Kidney tubule cell (primary cell): ENCODE measurements around the gene KCNE4.

Experiments used
- DNase-seq: peaks from one replicate; pipeline ENCODE4 v3.0.0-alpha.2; 2018; ENCODE audit warnings: low spot score

KCNE4 gene, protein sequence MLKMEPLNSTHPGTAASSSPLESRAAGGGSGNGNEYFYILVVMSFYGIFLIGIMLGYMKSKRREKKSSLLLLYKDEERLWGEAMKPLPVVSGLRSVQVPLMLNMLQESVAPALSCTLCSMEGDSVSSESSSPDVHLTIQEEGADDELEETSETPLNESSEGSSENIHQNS

DNA sequence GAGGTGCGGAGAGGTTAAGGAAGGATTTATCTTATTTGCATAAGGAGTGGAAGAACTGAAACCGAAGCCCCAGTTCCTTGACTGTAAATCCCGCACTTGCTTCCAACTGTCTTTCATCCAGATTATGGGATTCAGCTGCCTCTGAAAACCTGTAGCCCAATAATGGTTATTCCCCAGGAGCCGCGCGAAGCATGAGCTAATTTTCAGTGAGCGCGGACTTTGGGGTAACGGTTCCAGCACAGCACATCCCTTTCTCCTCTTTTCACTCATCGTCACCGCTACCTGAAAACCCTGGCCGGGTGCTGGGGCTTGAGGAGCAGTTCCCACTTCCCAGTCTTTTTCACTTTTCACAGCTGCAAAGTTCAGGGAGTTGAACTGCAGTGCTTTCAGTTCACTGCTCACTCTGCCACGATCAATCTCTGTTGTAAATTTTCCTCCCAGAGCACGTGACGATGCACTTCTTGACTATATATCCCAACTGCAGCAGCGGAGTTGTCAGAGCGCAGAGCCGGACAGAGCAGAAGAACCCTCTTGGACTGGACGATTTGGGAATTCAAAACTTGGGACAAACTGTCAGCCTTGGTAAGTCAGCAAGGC lies at the start of gene KCNE4:
TSS of gene KCNE4 (plus strand) at position 498 of the 597 bp plus-strand sequence. CDS start 641 bp downstream, outside the sequence.
- DNase-seq, result peak; percentile 29

DNA sequence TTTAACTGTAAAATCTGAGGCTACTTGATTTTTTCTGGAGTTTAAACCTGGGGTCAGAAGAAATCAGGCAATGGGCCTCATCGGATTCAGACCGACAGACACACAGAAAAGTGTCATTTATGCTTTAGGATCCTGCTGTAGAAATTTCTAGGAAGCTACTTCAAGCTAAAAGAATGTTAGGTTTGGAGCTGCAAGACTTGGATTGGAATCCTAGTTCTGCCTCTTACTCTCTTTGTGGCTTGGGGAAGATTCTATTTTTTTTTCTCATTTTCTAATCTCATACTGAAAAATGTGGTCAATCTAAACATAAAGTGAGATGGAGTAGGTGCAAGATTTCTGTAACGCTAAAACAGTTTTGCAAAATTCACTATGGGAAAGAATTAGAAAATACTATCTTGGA lies 48.8 kb upstream of the KCNE4 start:
- no peak for DNase-seq

DNA sequence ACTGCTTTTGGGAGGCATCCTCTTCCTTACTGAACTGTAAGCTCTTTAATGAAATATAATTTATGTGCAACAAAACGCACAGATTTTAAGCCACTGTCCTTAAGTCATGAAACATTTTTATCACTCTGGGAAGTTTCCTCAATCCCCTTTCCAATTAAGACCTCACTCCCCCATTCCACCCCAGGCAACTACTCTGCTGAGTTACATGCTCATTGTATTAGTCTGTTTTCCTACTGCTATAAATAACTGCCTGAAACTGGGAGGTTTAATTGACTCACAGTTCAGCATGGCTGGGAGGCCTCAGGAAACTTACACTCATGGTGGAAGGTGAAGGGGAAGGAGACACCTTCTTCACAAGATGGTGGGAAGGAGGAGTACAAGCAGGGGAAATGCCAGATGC lies 46.5 kb upstream of the KCNE4 start:
- DNase-seq, result no peak

DNA sequence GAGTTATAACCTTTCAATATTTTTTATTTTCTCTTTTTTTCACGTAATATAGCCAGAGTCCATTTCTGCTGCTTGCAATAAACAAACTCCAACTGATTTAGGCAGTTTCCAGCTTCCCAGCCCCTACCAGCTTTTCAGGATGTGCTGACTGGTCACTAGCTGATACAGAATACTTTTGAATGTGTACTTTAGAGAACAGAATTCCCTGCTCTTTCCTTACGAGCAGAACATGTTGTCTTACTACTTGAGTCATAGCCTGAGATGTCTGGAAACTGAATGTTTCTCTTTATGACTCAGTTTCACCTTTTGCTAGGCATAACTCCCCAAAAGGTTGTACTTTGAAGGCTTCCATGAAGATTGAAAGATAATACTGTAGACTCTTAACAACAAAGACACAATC lies 44.5 kb upstream of the KCNE4 start:
- peak; percentile 10 for DNase-seq

DNA sequence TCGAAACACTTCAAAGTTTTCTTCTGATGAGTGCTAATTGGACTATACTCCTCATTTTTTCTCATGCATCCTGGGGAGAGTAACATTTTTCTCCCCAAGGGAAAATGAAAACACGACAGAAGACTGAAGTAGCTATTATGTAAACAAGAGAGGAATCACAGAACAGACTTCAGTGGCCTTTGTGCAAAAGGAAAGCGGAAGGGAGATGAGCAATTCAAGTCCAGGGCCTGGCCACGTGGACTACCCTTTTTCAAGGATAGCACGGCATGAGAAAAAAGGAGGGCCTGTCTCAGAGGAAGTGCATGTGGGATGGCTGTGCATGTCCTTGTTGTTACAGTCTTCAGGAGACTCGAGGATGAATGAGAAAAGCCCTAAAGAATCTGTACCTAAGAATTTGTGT lies 43.8 kb upstream of the KCNE4 start:
- DNase-seq, result no peak

DNA sequence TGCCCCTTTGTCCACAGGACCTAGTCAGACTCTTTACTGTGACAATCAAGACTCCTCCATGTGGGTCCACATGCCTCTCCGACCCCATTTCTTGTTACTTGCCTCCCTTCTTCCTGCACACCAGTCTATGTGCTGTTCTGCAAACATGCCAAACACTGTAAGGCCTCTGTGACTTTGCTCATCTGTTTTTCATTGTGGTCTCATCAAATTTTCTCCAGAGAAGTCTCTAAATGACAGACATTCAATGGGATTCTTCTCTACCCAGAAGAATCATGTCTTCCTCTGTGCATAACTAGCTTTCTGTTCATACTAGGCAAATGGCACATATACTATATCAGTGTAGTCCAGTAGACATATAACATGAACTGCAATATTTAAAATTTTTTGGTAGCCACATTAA lies 43.0 kb upstream of the KCNE4 start:
- no peak for DNase-seq

DNA sequence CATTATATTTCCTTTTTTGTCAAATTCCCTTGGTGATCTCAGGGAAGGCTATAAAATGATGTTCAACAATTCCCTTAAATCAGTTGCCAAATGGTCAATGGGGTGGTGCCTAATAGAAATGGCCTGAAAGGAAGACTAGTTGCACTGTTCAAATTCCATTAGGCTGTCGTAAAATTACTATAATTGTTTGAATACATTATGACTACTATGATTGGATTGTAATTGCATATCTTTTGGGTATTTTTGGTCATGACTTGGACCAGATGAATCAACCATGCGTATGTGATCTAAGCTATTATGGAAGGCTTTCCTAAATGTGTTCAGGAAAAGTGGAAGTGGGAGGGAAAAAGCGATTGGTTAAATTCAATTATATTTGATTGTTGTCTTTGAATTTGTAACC lies 41.3 kb upstream of the KCNE4 start:
- peak; percentile 16 for DNase-seq

DNA sequence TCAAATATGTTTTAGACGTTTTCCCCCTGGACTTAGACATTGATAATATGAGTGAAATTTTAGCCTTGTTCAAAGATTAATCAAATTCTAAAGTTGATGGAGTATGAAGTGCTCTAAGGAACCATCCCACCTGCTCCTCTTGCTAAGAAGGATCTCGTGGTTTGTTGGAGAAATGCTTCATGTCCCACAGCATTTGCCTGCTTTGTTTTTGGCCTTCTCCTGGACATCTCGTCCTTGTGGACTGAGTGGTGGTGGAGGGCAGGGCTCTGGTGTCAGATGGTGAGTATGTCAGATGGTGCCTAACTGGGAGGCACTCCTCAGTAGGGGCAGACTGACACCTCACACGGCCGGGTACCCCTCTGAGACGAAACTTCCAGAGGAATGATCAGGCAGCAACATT lies 39.7 kb upstream of the KCNE4 start:
- DNase-seq, result no peak

DNA sequence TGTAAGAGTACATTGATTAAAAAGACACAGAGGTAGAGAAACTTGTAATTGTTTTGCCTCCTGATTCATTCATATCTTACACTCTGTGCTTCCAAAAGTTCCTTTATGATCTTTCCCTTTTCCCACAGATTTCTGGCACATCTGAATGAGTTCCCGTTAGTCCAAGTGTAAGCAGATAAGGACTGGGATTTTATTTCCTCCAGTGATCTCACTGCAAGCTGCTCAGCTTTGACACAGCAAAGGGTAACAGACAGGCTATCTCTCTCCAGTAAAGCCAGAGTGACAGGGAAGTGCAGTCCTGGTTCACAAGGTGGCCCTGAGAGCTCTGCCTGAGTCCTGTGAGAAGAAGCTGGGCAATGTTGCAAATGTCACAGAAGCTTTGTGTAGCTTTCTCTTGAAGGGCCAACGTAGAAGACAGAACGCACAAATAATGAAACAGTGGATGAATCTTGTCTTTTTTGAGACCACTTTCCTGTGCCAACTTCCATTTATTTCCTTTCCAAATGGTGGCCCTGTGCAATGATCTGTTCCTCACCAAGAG lies 32.5 kb upstream of the KCNE4 start:
- no peak for DNase-seq

DNA sequence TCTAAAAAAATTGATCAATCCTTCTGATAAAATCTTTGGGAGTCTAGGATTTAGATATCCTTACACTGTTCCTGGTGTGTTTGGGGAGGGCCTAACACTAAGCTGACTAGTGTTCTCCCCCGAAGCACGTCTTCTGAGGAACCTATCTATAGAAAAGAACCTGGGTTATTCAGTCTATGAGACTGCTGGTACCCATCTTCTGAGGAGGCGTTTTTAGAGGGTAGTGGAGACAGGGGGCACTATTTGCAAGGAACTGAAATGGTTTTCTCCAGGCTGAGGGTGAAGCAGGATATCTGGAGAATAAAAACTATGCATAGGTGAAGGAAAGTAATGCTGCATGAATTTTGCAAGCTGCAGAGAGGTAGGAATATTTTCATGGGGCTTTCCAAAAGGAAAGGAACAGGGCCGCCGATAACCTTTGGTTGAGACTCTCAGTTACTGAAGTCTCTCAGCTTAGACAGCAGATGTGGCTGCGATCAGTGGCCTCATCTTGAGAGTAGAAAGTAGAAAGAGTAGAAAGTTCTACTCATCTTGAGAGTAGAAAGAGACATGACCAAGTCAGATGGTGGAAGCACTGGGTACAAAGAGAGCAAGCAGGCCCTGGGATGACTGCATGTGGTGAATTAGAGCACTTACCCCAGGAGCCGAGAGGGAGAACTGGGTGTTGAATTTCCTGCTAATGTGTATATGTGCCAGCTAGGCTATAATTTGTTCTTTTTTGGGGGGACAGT lies 31.8 kb upstream of the KCNE4 start:
- DNase-seq, result no peak

DNA sequence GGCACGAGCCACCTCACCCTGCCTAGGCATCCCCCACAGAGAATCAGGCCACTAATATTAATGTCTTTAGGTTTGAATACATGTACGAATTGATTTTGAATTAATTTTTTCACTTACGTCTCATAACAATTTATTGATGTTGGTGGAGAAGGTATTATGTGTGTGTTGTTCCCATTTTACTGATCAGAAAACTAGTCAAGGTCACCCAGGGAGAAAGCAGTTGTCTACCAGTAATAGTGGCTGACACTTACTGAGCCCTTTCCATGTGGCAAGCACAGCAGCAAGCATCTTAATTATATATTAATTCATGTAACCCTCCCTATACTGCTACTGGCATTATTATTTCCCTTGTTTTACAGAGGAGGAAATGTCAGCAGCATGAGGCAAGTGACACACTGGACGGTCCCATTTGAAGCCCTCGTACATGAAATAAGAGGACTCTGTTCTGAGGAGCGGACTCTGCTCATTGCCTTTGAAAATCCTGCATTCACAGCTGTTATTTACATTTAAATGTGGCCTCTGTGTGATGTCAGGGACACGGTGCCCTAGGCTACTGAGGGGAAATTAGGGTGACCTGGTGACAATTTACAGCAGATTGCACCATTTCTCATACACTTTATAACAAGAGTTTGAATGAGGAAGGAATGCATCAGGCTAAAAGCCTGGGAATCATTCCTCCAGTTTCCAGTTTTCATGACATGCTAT lies 30.9 kb upstream of the KCNE4 start:
- no peak for DNase-seq

DNA sequence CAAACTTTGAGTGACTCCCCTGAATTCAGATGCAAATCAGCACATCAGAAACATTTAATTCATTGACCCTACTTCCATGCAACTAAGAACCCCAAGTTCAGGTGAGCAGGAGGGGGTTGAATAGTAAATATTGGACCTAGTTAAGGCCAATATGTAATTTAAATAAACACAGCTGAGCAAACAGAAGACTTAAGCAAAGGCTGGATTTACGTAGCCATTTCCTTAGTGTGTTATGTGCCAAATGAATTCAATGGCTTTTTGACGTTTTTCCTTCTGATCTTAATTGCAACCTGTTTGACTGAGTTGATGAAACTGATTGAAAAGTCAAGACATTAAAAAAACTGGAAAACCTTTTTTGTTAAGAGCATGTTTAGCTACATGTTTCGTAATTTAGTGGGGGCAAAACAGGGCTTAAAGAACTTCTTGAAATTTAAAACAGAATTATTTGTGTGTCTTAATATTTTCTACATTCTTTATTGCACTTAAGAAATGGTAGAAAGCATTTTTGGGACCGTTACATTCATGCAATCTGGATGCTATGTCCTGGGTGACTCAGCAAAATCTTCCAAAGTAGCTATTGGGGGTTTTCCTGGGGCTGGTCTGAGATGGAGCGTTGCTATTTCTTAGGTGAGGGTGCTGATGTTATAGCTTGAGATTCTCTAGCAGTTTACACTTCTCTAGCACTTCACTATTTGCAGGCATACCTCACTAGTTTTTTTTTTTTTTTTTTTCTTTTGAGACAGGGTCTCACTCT lies 25.5 kb upstream of the KCNE4 start:
- DNase-seq, result no peak

DNA sequence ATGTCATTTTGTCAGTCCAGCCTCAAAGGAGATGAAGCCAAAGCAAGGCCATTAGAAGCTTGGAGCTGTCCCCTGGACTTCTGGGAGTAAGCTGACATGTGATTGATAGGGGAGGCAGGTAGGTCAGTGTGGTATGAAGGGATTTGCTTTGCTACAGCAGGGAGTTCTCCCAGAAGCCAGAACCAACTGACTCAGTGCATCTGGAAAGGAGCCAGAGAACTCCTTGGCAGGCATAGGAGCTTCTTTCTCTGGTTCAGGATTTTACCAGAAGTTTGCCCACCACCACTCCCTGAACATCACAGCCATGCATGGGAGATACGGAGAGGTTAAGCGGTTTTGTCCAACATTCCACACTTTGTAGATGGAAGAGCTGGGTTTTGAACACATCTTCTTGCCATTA lies 24.5 kb upstream of the KCNE4 start:
- peak; percentile 88 for DNase-seq

DNA sequence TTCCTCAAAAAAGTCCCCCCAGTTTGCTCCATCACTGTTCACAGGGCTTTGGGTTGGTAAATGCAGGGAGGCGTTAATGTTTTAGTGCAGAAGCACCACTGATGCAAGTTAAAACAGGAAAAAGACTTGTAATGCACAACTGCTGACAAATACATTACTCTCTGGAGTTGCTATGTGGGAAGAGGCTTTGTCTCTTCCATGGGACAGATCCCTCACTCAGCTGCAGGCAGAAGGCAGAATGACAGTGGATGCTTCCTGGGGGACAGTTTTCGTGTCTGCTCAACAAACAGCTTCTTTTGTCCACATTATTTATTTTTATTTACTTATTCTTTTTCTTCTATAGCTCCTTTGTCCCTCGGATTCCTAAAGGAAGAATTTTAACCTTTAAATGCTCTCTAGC lies 22.7 kb upstream of the KCNE4 start:
- DNase-seq, result no peak

DNA sequence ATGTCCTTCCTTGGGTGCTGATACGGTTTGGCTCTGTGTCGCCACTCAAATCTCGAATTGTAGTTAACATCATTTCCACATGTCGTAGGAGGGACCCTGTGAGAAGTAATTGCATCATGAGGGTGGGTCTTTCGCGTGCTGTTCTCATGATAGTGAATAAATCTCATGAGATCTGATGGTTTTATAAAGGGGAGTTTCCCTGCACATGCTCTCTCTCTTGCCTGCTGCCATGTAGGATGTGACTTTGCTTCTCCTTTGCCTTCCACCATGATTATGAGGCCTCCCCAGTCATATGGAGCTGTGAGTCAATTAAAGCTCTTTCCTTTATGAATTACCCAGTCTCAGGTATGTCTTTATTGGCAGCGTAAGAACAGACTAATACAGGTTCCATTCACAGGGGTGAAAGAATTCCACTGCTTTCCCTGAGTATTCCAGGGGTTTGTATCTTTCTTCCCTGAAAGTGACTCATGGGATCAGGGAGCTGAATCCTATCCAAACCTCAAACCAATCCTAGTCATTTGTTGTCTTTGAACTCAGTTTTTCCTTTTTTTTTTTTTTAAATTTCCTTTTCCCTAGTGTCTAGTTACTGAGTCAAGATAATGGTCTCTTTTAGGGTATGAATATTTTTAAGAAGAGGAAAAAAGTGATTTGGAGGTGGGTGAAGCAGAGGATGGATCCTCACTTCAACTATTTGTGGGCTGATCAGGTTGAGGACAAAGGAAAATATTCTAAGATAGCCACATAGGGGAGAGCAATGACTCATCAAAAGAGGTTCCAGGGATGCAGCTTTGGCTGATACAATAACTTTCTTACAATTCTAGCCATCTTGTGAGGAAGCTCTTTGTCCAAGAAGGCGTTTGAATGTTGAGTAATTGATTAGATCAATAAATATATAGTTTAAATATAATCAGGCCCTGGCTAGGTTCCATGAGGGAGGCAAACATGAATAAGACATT lies 19.5 kb upstream of the KCNE4 start:
- DNase-seq, result peak; percentile 74

DNA sequence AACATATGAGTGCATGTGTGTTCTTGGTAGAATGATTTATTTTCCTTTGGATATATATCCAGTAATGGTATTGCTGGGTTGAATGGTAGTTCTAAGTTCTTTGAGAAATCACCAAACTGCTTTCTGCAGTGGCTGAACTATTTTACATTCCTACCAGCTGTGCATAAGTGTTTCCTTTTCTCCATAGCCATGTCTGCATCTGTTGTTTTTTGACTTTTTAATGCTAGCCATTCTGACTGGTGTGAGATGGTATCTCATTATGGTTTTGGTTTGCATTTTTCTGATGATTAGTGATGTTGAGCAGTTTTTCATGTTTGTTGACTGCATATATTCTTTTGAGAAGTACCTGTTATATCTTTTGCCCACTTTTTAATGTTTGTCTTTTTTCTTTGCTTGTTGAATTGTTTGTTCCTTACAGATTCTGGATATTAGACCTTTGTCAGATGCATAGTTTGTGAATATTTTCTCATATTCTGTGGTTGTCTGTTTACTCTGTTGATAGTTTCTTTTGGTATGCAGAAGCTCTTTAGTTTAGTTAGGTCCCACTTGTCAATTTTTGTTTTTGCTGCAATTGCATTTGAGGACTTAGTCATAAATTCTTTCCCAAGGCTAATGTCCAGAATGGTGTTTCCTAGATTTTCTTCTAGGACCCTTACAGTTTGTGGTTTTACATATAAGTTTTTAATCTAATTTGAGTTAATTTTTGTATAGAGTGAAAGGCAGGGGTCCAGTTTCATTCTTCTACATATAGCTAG lies 17.6 kb upstream of the KCNE4 start:
- DNase-seq, result no peak

DNA sequence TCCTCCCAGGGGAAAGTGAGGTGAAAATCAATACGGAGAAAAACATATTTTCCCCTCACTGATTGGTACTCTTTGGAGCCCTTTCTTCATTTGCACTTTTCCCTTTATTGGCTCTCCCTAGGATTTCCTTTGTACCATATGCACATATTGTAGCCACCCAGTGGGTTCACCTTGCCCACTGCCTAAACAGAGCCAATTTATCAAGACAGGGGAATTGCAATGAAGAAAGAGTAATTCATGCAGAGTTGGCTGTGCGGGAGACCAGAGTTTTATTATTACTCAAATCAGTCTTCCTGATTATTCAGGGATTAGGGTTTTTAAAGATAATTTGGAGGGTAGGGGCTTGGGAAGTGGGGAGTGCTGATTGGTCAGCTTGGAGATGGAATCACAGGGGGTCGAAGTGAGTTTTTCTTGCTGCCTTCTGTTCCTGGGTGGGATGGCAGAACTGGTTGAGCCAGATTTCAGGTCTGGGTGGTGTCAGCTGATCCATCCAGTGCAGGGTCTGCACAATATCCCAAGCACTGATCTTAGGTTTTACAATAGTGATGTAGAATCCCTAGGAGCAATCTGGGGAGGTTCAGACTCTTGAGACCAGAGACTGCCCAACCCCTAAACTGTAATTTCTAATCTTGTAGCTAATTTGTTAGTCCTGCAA lies 15.1 kb upstream of the KCNE4 start:
- no peak for DNase-seq

DNA sequence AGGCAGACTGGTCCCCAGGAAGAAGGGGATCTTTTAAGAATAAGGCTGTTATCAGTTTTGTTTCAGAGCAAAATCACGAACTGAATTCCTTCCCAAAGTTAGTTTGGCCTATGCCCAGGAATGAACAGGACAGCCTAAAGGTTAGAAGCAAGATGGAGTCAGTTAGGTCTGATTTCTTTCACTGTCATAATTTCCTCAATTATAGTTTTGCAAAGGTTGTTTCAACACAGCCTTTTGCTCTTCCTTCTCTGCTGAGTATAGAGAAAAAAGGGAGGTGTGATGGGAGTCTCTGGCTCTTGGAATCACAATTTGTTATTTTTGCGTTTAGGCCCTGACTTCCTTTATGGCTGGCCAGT lies 14.6 kb upstream of the KCNE4 start:
- no peak for DNase-seq

DNA sequence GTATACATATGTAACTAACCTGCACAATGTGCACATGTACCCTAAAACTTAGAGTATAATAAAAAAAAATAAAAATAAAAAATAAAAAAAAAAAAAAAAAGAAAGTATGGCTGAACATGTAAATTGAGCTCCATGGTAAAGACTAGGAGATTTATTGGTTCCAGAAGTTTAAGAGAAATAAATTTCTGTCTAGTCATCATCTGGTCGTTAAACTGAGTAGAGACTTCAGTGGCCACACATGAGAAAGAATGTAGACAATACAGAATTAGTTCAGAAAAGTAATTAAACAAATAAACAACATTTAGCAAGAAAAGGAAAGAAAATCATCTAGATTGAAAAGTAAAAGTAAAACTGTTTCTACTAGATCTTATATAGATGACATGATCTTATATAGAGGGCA lies 12.4 kb upstream of the KCNE4 start:
- no peak for DNase-seq

DNA sequence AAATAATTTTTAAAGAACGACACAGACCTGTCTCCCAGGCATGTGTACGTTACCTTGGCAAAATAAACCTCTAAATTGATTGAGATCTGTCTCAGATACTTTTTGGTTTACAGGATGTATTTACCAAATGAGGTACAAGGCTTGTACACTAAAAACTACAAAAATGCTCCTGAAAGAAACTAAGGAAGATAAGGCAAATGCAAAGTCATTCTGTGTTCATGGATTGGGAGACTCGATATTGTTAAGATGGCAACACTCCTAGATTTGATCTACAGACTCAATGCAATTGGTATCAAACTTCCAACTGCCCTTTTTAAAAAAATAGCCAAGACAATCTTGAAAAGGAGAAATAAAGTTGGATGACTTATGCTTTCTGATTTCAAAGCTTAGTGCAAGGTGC lies 11.5 kb upstream of the KCNE4 start:
- DNase-seq, result no peak
